HG02678 (cell line): ENCODE data around the gene TP53TG3.
"Not testable (repeated sequence)": the region's sequence is repeated elsewhere in the genome, so short reads cannot be mapped to it uniquely, and the experiment has no call there.

Source experiments
- ATAC-seq: cut with Tn5 transposase; IDR thresholded peaks from one replicate; pipeline ENCODE4 v1.9.1; 2021; ENCODE audit warnings: mild to moderate bottlenecking, moderate library complexity; ENCODE audit not compliant: unreplicated experiment

TP53TG3 gene, protein sequence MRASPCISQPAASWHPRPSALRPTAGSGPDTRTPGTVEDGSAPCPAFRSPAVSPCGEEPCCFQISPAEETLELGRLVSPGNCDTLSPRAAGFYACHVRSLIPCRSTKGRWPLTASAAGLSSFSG

DNA sequence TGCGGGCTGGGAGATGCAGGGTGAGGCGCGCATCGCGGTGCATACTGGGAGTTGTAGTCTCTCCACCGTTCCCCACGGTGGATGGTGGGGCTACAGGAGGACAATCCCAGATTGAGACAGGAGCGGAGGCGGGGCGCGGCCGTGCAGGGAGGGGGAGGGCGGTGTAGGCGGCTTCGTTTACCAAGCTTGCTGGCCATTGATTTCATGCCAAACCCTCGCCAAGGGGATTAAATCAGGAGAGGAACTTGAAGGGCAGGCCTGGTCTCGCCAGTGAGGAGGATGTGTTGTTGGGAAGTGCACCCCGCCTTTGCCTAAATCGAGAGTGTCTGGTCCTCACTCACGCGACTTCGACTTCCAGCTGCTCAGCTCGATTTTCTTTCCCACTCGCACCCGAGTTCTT, at the start of gene TP53TG3:
Gene TP53TG3 (minus strand): TSS at position 101 of the 400 bp plus-strand sequence. CDS start 68 bp downstream, at position 33.
- ATAC-seq = not testable (repeated sequence)

DNA sequence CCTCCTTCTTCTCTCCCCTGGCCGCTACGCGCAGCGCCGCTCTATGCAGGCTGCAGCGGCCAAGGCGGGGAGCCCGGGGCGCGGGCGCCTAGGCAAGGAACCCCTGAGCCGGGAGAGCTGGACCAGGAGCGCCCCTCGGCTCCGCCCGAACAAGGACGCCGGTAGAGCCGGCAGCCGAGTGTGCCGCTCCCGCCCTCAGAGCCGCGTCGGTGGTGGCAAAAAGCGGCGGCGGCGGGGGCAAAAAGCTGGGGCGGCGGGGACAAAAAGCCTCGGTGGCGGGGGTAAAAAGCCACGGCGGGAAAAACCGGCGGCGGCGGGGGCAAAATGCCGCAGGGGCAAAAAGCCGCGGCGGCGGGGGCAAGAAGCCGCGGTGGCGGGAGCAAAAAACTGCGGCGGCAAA, 25.1 kb downstream of the TP53TG3 start:
- ATAC-seq = not testable (repeated sequence)

DNA sequence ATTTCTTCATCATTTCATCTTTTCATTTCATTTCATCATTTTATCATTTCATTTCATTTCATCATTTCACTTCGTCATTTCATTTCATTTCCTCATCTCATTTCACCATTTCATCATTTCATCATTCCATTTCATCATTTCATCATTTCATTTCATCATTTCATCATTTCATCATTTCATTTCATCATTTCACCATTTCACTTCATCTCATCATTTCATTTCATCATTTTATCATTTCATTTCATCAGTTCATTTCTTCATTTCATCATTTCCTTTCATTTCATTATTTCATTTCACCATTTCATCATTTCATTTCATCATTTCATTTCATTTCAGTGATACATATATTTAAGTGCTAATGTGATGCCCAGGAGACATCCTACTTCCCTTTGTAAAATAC, 28.4 kb downstream of the TP53TG3 start:
- not testable (repeated sequence) for ATAC-seq

DNA sequence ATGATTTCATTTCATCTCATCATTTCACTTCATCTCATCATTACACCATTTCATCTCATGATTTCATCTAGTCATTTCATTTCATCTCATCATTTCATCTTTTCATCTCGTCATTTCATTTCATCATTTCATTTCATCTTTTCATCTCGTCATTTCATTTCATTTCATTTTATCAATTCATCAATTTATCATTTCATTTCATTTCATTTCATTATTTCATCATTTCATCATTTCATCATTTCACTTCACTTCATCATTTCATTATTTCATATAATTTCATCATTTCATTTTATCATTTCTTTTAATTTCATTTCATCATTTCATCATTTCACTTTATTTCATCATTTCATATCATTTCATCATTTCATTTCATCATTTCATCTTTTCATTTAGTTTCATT, 29.2 kb downstream of the TP53TG3 start:
- not testable (repeated sequence) for ATAC-seq

DNA sequence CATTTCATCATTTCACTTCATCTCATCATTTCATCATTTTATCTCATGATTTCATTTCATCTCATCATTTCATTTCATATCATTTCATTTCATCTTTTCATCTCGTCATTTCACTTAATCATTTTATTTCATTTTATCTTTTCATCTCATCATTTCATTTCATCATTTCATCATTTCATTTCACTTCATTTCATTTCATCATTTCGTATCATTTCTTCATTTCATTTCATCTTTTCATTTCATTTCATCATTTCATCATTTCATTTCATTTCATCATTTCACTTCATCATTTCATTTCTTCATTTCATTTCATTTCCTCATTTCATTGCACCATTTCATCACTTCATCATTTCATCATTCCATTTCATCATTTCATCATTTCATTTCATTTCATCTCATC, 29.8 kb downstream of the TP53TG3 start:
- ATAC-seq = not testable (repeated sequence)

DNA sequence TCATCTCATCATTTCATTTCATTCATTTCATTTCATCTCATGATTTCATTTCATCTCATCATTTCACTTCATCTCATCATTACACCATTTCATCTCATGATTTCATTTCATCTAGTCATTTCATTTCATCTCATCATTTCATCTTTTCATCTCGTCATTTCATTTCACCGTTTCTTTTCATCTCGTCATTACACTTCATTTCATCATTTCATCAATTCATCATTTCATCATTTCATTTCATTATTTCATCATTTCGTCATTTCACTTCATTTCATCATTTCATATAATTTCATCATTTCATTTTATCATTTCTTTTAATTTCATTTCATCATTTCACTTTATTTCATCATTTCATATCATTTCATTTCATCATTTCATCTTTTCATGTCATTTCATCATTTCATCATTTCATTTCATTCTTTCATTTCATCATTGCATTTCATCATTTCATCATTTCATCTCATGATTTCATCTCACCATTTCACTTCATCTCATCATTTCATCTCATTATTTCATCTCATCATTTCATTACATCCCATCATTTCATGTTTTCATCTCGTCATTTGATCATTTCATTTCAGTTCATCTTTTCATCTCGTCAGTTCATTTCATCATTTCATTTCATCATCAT, 30.6 kb downstream of the TP53TG3 start:
- ATAC-seq = not testable (repeated sequence)

DNA sequence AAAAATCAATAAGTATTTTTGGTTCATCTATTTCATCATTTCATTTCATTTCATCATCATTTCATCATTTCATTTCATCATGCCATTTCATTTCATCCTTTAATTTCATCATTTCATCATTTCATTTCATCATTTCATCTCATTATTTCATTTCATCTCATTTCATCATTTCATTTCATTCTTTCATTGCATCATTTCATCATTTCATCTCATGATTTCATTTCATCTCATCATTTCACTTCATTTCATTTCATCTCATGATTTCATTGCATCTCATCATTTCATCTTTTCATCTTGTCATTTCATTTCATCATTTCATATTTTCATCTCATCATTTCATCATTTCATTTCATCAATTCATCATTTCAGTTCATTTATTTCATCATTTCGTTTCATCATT, 31.2 kb downstream of the TP53TG3 start:
- not testable (repeated sequence) for ATAC-seq

DNA sequence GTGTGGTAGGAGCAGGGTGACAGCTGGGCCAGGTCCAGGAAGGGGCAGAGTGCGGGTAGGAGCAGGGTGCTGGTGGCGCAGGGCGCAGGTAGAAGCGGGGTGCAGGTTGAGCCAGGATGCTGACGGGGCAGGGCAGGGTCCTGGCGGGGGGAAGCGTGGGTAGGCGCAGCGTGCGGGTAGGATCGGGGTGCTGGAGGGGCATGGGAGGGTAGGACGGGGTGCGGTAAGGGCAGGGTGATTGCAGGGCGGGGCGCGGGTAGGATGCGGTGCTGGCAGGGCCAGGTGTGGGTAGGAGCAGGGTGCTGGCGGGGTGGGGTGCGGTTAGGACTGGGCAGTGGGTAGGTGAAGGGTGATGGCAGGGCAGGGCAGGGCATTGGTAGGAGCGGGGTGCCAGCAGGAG, 38.4 kb downstream of the TP53TG3 start:
- ATAC-seq = not testable (repeated sequence)

DNA sequence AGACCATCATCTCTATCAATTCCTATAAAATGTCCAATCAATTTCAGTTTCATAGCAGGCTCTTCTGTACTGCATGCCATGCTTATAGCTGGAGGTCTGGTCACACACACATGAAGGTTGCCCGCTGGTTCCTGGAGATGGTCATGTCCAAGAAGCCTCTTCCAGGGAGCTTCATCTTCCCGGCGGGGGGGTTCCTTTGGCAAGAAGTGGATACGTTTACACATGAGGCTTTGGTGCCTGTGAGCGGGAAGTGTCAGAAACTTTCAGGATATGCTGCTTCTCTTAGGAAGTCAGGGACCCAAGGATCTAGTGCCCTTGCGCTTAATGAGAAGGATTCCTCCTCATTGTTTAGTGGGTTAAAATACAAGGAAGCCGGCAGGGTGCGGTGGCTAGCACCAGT, 43.9 kb downstream of the TP53TG3 start:
- not testable (repeated sequence) for ATAC-seq
